Activated B cell treated with CpG ODN at 0.5 μM for 24 hours (primary cell): ENCODE measurements around the gene POMT2. TPM values are rescaled to one million over a fixed set of nuclear protein-coding genes. Genes with fewer than 3 reads are reported as not detected.

Experiments
- ATAC-seq: fragments of 200-7000 bp; cut with Tn5 transposase; one replicate; pipeline ENCODE4 v1.10.0; 2021; ENCODE audit warnings: low read depth, mild to moderate bottlenecking, moderate library complexity
- CTCF ChIA-PET: fragments of 350-600 bp; sonication (Branson Sonifier 250); formaldehyde crosslinking; loops from one replicate; lab custom pipeline; 2021; ENCODE audit warnings: antibody characterized with exemption; lab: Charles Lee
- POLR2A ChIA-PET: fragments of 350-600 bp; sonication (Branson Sonifier 250); formaldehyde crosslinking; loops from one replicate; lab custom pipeline; 2021; ENCODE audit warnings: antibody characterized with exemption; lab: Charles Lee
- DNase-seq: peaks from one replicate; pipeline ENCODE4 v3.0.0; 2022
- H3K27ac Mint-ChIP-seq: one replicate; pipeline ENCODE4 v1.8.0; 2020; ENCODE audit warnings: mixed read lengths
- H3K27me3 Mint-ChIP-seq: one replicate; pipeline ENCODE4 v1.8.0; 2021; ENCODE audit warnings: mixed read lengths
- H3K36me3 Mint-ChIP-seq: one replicate; pipeline ENCODE4 v1.8.0; 2021; ENCODE audit warnings: low read depth, mixed read lengths
- H3K4me1 Mint-ChIP-seq: one replicate; pipeline ENCODE4 v1.8.0; 2021; ENCODE audit warnings: mixed read lengths
- H3K4me3 Mint-ChIP-seq: one replicate; pipeline ENCODE4 v1.8.0; 2020; ENCODE audit warnings: mild to moderate bottlenecking, mixed read lengths
- H3K9me3 Mint-ChIP-seq: one replicate; pipeline ENCODE4 v1.8.0; 2020; ENCODE audit warnings: mixed read lengths
- intact Hi-C: fragments of 100-400 bp; cut with micrococcal nuclease; formaldehyde crosslinking; loops from one replicate; pipeline ENCODE4 v1.15.1; 2024
- total RNA-seq: library from RNA; stranded (reverse); gene quantifications from 2 replicates; pipeline ENCODE4 v1.2.3, GENCODE V29; 2022
- TF ChIP-seq, protein P1 (sequence below): fragments of 200-600 bp; IDR thresholded peaks from one replicate; pipeline ENCODE4 v1.8.0; 2022; ENCODE audit warnings: antibody characterized with exemption, mild to moderate bottlenecking

POMT2 gene
- total RNA-seq, 1 donor from 2014 or later, result 30.8 TPM

DNA sequence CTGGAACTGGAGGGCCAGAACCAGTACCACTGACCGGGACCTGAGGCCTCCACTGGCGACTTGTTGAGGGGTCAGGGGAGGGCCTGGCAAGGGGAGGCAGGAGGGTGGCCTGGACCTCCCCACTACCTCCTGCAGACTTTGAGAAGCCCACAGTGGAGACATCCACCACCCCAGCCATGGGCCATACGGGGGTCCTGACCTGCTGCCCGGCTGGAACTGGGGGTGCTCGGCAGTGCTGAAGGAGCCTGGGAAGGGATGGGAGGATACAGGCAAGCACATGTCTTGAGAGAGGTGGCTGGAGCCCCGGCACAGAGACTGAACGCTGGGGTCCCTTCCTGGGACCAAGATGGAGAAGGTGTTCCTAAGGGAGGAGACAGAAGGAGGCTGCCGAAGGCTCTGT is 64.0 kb downstream of the POMT2 start:
- CTCF ChIA-PET, result no interaction called here

DNA sequence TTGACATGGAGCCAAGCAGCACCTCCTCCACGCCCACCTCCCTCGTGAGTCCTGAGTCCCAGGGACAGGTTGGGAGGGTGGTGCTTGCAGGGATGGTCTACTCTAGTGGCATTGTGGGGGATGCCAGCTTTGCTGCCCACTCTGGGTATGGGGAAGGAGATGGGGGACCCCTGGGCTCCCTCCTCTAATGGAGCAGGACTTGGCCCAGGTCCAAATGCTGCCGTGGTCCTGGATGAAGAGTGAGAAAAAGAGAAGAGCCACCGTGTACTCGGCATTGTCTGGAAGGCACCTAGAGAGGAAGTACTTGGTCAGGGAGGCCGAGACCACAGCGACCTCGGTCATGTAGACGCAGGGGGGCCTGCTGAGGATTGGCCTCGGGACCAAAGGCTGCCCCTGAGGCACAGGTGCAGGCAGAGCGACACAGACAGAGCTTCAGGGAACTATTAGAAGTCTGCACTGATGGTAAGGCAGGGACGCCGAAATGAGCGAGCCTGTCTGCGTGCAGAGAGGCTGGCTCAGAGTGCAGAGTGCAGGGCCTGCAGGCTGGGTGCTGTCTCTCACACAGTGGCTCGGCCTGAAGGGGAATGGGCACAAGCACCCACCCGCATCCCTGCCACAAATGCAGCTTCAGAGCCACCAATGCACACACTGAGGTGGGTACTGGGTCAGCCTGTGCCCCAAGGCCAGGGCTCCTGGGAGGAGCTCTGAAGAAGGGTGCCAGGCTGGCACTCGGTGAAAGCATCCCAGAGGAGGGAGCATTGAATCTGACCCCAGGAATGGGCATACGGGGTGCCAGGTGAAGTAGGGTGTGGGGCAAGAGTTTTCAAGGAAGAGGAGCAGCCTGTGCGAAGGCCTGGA is 67.1 kb downstream of the POMT2 start:
- CTCF ChIA-PET, result no interaction called here
- no peaks in the 10 kb centered on the region for H3K9me3 Mint-ChIP-seq
- H3K27ac Mint-ChIP-seq, result no peak overlapping the region
- H3K4me1 Mint-ChIP-seq, result no peaks in the 10 kb centered on the region
- intact Hi-C loops, result no loop called here
- H3K4me3 Mint-ChIP-seq, result no peak overlapping the region
- no peaks in the 10 kb centered on the region for H3K36me3 Mint-ChIP-seq
- DNase-seq (no peak), ATAC-seq (no peak)
- no peaks in the 10 kb centered on the region for H3K27me3 Mint-ChIP-seq
- POLR2A ChIA-PET, result no interaction called here
- TF ChIP-seq, protein P1, sequence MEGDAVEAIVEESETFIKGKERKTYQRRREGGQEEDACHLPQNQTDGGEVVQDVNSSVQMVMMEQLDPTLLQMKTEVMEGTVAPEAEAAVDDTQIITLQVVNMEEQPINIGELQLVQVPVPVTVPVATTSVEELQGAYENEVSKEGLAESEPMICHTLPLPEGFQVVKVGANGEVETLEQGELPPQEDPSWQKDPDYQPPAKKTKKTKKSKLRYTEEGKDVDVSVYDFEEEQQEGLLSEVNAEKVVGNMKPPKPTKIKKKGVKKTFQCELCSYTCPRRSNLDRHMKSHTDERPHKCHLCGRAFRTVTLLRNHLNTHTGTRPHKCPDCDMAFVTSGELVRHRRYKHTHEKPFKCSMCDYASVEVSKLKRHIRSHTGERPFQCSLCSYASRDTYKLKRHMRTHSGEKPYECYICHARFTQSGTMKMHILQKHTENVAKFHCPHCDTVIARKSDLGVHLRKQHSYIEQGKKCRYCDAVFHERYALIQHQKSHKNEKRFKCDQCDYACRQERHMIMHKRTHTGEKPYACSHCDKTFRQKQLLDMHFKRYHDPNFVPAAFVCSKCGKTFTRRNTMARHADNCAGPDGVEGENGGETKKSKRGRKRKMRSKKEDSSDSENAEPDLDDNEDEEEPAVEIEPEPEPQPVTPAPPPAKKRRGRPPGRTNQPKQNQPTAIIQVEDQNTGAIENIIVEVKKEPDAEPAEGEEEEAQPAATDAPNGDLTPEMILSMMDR, result no peak

More for the DNA sequence above, 64.0 kb downstream of the POMT2 start:
- no peak overlapping the region for H3K4me3 Mint-ChIP-seq
- POLR2A ChIA-PET, result no interaction called here
- no peak for ATAC-seq
- no peaks in the 10 kb centered on the region for H3K36me3 Mint-ChIP-seq
- no peaks in the 10 kb centered on the region for H3K4me1 Mint-ChIP-seq
- H3K9me3 Mint-ChIP-seq, result no peaks in the 10 kb centered on the region
- intact Hi-C loops, result no loop called here
- TF ChIP-seq, protein P1, result no peak
- no peak overlapping the region for H3K27ac Mint-ChIP-seq
- DNase-seq, result no peak
- H3K27me3 Mint-ChIP-seq, result peaks cover 11% of the 10 kb centered on the region

DNA sequence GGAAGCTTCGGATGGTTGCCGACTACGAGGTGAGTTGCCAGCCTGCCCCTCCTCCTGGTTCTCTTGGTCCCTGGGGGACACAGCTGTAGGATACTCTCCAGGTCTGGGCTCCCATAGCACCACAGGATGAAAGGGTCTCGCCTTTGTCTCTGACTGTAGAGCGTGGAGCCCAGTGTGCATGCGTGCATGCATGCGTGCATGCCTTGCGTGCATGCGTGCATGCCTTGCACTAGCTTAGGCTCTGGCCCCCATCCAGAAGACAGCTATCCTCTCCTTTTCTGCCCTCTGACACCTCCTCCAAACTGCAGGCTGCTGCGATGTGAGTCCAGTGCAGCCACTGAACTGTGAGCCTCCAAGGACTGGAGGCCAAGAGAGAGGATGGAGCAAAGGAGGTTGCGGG is 68.8 kb downstream of the POMT2 start:
- Mint-ChIP-seq H3K4me1 (no peaks in the 10 kb centered on the region), H3K27me3 (no peaks in the 10 kb centered on the region), H3K4me3 (no peak overlapping the region), H3K27ac (no peak overlapping the region), H3K36me3 (no peaks in the 10 kb centered on the region), H3K9me3 (no peaks in the 10 kb centered on the region)
- CTCF ChIA-PET, result no interaction called here
- intact Hi-C loops, result no loop called here
- POLR2A ChIA-PET, result no interaction called here
- ATAC-seq (no peak), DNase-seq (no peak)
- TF ChIP-seq, protein P1, result no peak

DNA sequence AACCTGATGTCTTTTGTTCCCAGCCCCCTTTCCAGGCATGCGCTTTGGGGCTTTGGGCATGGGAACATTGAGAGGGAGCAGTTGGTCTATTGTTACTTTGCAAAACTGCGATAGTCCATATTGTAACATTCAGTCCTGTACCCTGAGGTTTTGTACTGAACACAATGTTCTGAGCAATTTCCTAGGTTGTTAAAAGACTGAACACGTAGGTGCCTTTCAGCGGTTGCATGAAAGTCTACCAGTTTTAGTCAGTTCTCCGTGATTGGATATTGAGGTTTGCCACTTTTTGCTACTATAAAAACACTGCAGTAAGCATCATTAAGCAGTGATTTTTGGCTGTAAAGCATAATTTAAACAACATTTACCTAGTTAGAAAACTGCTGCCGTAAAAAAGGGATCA is 69.8 kb downstream of the POMT2 start:
- ChIA-PET POLR2A (no interaction called here), CTCF (no interaction called here)
- ATAC-seq (no peak), DNase-seq (no peak)
- H3K9me3 Mint-ChIP-seq, result no peaks in the 10 kb centered on the region
- no peak overlapping the region for H3K27ac Mint-ChIP-seq
- no peaks in the 10 kb centered on the region for H3K27me3 Mint-ChIP-seq
- intact Hi-C loops, result no loop called here
- TF ChIP-seq, protein P1, result no peak
- no peak overlapping the region for H3K4me3 Mint-ChIP-seq
- H3K4me1 Mint-ChIP-seq, result no peaks in the 10 kb centered on the region
- H3K36me3 Mint-ChIP-seq, result no peaks in the 10 kb centered on the region

DNA sequence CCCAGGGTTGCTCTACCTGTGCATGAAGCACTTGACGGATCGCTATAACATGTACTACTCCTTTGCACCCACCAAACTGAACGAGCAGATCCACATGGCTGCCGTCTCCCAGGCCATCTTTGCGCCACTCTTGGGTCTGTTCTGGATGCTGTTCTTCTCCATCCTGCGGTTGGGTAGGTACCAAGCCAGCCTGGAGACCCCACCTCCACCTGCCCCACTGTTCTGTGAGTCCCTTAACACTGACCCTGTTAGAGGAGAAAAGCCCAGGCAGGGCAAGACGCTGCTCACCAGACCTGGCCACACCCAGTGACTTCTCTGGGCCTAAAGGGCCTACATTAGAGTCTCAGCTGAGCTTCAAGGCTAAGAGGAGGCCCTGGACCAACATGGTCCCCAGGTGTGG is 71.4 kb downstream of the POMT2 start:
- no peak overlapping the region for H3K27ac Mint-ChIP-seq
- ChIA-PET CTCF (no interaction called here), POLR2A (no interaction called here)

More for the DNA sequence above, 71.4 kb downstream of the POMT2 start:
- no peak overlapping the region for H3K4me3 Mint-ChIP-seq
- no peaks in the 10 kb centered on the region for H3K9me3 Mint-ChIP-seq
- no peak for DNase-seq
- no peaks in the 10 kb centered on the region for H3K36me3 Mint-ChIP-seq
- H3K4me1 Mint-ChIP-seq, result peaks cover 9% of the 10 kb centered on the region
- ATAC-seq, result no peak
- H3K27me3 Mint-ChIP-seq, result no peaks in the 10 kb centered on the region
- TF ChIP-seq, protein P1, result no peak
- intact Hi-C loops, result no loop called here
